ENCODE results near the gene ZC3H18. TPM values are rescaled to one million over a fixed set of nuclear protein-coding genes. Genes with fewer than 3 reads are reported as not detected.

ZC3H18 gene
- total and polyA plus RNA-seq, 8 donors: 15.5 to 312 (median 19.0) TPM

DNA sequence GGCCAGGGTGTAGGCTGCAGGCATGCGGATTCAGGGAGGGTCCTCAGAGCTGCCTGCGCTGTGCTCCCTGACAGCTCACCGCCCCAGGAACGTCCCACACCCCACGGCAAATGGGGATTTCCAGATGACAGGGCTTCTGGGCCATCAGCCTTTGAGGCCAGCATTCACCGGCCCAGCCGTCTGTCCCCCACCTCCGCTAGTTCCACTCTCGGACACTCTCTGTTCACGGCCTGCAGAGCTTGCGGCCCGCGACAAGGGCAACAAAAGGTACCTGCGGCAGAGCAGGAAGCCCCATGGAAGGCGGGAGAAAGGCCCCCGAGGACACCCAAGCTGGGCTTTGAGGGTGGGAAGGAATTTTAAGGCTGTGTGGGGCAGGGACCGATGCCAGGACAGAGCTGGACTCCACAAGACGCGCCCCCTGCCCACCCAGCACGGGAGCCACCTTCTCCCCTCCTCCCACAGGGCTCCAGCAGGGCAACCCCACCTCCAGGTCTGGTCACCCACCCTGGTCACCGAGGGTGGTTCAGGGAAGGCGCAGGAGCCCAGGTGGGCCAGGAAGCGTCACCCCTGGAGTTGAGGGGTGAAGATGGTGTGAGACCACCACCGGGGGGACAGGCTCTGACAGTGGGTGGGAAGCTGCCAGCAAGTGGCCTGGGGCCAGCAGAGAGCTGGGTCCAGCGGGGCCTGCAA, 86.2 kb downstream of the ZC3H18 start:
- TF ChIP-seq POLR2A (IDR thresholded peaks at IDR 0.05): no peak
- Histone ChIP-seq H3K4me1 (peaks cover 7 to 19% (median 9%) of the 10 kb centered on the region in 4 donors), H3K27me3 (no peaks in the 10 kb centered on the region), H3K4me3 (no peak overlapping the region), H3K36me3 (peaks cover 8 to 65% (median 57%) of the 10 kb centered on the region in 4 donors), H3K27ac (no peak overlapping the region), H3K9me3 (no peaks in the 10 kb centered on the region)
- intact Hi-C loops (cut with DNase I; ENCODE audit: low total_unique reads): no loop called here
- WGBS, 5 donors: 78 to 91% (median 87%) methylated on average over 17 to 25 of the region's 25 CpGs
- DNase-seq: no peak

DNA sequence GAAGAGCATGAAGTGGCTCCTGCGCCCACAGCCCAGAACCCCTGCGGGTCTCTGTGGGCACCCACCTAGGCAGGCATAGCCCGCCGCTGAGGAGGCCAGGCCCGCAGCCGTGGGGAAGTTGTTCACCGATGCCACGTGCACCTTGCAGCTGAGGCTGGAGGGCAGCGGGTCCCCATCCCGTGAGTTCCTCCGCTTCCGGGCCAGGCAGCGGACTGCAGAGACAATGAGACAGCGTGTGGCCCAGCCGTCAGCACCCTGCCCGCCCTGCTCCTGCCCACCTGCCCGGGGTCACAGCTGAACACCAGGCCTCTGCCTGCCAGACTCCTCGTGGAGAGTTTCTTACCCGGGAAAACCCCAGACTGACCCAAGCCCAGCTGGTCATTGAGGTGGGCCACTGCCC, 87.2 kb downstream of the ZC3H18 start:
- intact Hi-C loops (cut with DNase I; ENCODE audit: low total_unique reads): no loop called here
- Histone ChIP-seq H3K9me3 (no peaks in the 10 kb centered on the region), H3K27ac (no peak overlapping the region), H3K4me1 (peaks cover 6 to 22% (median 10%) of the 10 kb centered on the region in 4 donors), H3K27me3 (no peaks in the 10 kb centered on the region), H3K36me3 (peaks cover 8 to 62% (median 56%) of the 10 kb centered on the region in 4 donors), H3K4me3 (no peak overlapping the region)
- TF ChIP-seq POLR2AphosphoS5 (IDR thresholded peaks at IDR 0.05): no peak
- no peak for TF ChIP-seq EP300 (IDR thresholded peaks at IDR 0.05)
- no peak for TF ChIP-seq POLR2A (IDR thresholded peaks at IDR 0.05)
- TF ChIP-seq, protein P1, sequence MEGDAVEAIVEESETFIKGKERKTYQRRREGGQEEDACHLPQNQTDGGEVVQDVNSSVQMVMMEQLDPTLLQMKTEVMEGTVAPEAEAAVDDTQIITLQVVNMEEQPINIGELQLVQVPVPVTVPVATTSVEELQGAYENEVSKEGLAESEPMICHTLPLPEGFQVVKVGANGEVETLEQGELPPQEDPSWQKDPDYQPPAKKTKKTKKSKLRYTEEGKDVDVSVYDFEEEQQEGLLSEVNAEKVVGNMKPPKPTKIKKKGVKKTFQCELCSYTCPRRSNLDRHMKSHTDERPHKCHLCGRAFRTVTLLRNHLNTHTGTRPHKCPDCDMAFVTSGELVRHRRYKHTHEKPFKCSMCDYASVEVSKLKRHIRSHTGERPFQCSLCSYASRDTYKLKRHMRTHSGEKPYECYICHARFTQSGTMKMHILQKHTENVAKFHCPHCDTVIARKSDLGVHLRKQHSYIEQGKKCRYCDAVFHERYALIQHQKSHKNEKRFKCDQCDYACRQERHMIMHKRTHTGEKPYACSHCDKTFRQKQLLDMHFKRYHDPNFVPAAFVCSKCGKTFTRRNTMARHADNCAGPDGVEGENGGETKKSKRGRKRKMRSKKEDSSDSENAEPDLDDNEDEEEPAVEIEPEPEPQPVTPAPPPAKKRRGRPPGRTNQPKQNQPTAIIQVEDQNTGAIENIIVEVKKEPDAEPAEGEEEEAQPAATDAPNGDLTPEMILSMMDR (IDR thresholded peaks at IDR 0.05): no peak
- DNase-seq: no peak
- 88 to 93% (median 91%) methylated on average over 8 to 19 of the region's 19 CpGs for WGBS, 5 donors

DNA sequence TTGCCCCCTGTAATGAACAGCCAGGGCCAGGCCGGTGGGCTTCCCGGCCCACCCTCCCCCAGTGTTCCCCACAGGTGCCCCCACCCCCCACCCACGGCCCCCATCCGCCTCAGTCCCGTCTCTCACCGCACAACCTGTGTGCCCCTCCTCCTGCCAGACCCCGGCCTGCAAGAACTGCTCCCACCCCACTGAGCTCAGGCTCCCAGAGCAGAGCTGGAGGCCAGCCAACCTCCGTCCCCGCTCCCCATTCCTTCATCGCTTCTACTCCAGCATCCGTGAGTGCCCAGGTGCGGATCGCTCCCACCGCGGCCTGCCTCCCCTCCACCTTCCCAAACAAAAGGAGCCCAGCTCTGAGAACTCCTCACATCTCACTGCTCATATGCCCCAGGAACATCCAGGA, 88.5 kb downstream of the ZC3H18 start:
- no peaks in the 10 kb centered on the region for H3K27me3 ChIP-seq
- 88 to 94% (median 91%) methylated on average over 11 to 15 of the region's 15 CpGs for WGBS, 5 donors
- H3K4me1 ChIP-seq: peaks cover 7 to 27% (median 16%) of the 10 kb centered on the region in 4 donors
- no peak overlapping the region for H3K27ac ChIP-seq
- intact Hi-C loops (cut with DNase I; ENCODE audit: low total_unique reads): no loop called here
- H3K9me3 ChIP-seq: no peaks in the 10 kb centered on the region
- H3K4me3 ChIP-seq: no peak overlapping the region
- peaks cover 8 to 49% (median 46%) of the 10 kb centered on the region in 4 donors for H3K36me3 ChIP-seq
- no peak for DNase-seq
- TF ChIP-seq POLR2AphosphoS5 (IDR thresholded peaks at IDR 0.05): no peak
- TF ChIP-seq, protein P1 (IDR thresholded peaks at IDR 0.05): no peak
- TF ChIP-seq EP300 (IDR thresholded peaks at IDR 0.05): no peak
- no peak for TF ChIP-seq POLR2A (IDR thresholded peaks at IDR 0.05)

DNA sequence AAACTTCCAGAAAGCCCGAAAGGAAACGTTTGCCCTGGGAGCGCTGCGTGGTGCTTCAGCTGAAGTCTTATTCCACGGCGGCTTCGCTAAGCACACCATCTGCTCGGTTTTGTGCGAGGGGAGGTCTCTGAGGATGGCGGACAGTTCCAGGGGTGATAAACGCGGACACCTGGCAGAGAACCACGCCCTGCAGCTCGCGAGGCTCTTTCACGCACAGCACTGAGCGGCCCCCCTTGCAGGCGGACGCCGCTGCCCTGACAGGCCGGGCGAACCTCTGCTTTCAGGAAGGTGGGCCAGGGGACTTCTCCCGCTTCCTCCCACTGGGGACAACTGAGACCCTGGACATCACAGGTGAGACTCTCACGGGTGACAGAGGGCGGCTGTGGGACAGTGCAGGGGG, 89.0 kb downstream of the ZC3H18 start:
- H3K4me1 ChIP-seq: peaks cover 11 to 31% (median 21%) of the 10 kb centered on the region in 4 donors
- no peak overlapping the region for H3K27ac ChIP-seq
- no peaks in the 10 kb centered on the region for H3K27me3 ChIP-seq
- peaks cover 8 to 46% (median 41%) of the 10 kb centered on the region in 4 donors for H3K36me3 ChIP-seq
- TF ChIP-seq POLR2A (IDR thresholded peaks at IDR 0.05): no peak
- TF ChIP-seq, protein P1 (IDR thresholded peaks at IDR 0.05): no peak
- no peak for TF ChIP-seq EP300 (IDR thresholded peaks at IDR 0.05)
- TF ChIP-seq POLR2AphosphoS5 (IDR thresholded peaks at IDR 0.05): no peak
- no peaks in the 10 kb centered on the region for H3K9me3 ChIP-seq
- intact Hi-C loops (cut with DNase I; ENCODE audit: low total_unique reads): no loop called here
- no peak overlapping the region for H3K4me3 ChIP-seq
- 89 to 94% (median 92%) methylated on average over 16 to 25 of the region's 25 CpGs for WGBS, 5 donors
- DNase-seq: no peak

DNA sequence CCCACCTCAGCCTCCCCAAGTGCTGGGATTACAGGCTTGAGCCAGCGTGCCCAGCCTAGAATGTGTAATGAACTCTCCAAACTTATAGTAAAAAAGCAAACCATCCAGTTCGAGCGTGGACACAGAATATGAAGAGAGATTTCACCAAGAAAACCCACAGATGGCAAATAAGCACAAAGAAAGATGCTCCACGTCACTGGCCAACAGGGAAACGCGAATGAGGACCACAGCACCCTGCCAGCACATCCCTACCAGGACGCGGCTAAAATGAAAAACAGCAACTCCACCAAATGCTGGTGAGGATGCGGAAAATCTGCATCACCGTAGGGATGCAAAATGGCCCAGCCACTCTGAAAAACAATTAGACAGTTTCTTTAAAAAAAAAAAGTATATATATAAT, 91.3 kb downstream of the ZC3H18 start:
- TF ChIP-seq, protein P1 (IDR thresholded peaks at IDR 0.05): no peak
- no peak for TF ChIP-seq POLR2AphosphoS5 (IDR thresholded peaks at IDR 0.05)
- no peak for TF ChIP-seq EP300 (IDR thresholded peaks at IDR 0.05)
- no peak for TF ChIP-seq POLR2A (IDR thresholded peaks at IDR 0.05)
- intact Hi-C loops (cut with DNase I; ENCODE audit: low total_unique reads): no loop called here
- WGBS, 5 donors: 76 to 84% (median 80%) methylated on average over 10 of the region's 10 CpGs

More for the DNA sequence above, 91.3 kb downstream of the ZC3H18 start:
- H3K4me3 ChIP-seq: no peak overlapping the region
- no peak for DNase-seq
- H3K27ac ChIP-seq: no peak overlapping the region
- H3K27me3 ChIP-seq: no peaks in the 10 kb centered on the region
- H3K4me1 ChIP-seq: peaks cover 12 to 44% (median 24%) of the 10 kb centered on the region in 4 donors
- peaks cover 3 to 23% (median 18%) of the 10 kb centered on the region in 4 donors for H3K36me3 ChIP-seq
- H3K9me3 ChIP-seq: no peaks in the 10 kb centered on the region

All from stomach (tissue), 9 donors.